HG03378 (cell line): ENCODE data around the gene C19orf73.
A peak's percentile ranks its signal among the peaks of the same experiment; 100 is the strongest.

ENCODE experiments used
- ATAC-seq: cut with Tn5 transposase; IDR thresholded peaks from one replicate; pipeline ENCODE4 v1.9.1; 2021; ENCODE audit warnings: mild to moderate bottlenecking, moderate library complexity; ENCODE audit not compliant: unreplicated experiment

C19orf73 gene

DNA sequence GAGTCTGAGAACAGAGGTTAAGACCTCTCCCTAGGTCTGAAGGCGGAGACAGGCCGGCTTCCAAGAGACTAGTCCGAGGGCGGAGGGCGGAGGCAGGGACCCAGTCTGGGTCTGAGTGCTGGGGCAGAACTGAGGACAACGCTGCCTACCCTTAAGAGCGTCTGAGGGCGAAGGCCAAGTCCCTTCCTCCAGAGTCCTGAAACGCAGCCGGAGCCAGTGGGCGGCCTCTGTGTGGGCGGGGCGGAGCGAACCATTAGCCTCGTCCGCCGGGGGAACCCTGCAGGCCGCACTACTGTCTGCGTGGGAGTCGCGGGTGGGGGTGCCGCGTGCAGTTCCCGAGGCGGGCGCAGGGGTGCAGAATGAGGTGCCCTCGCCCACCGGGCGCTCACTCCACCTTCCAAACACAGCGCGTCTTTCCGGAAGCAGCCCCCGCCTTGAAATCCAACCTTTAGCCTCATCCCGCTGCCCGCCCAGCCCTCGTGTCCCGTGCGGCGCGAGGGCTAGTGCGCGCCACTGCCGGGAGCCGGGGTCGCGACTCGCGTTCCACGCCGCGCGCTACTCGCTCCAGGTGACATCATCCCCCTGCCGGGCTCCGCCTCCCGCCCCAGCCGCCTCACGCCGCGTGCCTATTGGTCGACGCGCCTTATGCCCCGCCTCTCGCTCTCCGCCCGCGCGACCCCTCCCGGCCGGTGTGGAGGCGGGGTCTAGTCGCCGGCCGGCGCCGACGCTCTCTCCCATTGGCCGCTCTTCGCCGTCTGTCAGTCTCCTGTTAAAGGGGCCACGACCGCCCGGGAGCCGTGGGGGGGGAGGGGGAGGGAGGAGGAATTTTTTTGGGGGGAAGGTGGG lies at the start of gene C19orf73:
TSS of gene C19orf73 (minus strand) at position 579 of the 846 bp plus-strand sequence. CDS start at position 458, 121 bp downstream.
- ATAC-seq: peak; percentile 46

DNA sequence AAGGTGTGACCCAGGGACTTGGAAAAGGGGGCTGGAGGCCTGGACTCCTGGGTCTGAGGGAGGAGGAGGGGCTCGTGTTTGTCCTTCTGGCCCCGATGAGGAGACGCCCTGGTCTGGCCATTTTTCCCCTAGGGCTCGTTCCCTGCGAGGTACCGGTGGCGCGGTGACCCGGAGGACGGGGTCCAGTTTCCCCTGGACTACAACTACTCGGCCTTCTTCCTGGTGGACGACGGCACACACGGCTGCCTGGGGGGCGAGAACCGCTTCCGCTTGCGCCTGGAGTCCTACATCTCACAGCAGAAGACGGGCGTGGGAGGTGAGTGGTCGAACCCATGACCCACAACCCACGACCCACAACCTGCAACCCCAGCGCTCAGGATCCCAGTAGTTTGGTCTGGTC lies 49.5 kb upstream of the C19orf73 start:
- ATAC-seq: no peak

GRCh38 chr19:49167857-49168409 lies 49.0 kb upstream of the C19orf73 start:
- ATAC-seq: no peak

GRCh38 chr19:49165865-49166301 lies 46.9 kb upstream of the C19orf73 start:
- ATAC-seq: no peak

DNA sequence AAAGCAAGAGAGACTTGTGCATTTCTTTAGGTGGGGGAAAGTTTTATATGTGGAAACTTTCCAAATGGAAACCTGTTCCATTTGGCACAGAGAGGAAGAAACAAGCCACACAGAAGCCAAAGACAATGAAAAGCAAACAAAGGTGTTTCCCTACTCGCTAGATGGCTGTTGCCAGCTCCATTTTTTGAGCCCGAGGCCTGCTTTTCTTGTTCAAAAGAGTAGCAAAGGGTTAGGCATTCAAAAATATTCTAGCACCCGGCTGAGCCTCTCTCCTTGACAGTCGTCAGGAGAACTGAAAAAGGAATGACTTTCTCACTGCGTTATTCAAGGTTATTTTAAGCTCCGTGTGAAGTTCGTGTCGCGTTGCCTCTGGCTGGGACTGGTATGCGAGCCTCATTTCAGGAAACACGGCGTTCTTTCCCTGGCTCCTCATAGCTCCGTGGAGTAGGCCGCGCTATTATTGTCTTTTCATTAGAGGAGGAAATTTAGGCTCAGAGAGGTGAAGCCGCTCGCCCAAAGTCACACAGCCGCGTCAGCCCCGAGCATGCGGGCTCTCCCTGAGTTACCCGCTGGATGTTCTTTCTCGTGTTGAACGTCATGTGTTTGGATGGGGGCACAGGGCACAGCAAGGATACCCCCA lies 46.3 kb upstream of the C19orf73 start:
- ATAC-seq: no peak

- ATAC-seq: no peak
These were observed 43.0 kb upstream of the C19orf73 start for GRCh38 chr19:49161987-49162386.

DNA sequence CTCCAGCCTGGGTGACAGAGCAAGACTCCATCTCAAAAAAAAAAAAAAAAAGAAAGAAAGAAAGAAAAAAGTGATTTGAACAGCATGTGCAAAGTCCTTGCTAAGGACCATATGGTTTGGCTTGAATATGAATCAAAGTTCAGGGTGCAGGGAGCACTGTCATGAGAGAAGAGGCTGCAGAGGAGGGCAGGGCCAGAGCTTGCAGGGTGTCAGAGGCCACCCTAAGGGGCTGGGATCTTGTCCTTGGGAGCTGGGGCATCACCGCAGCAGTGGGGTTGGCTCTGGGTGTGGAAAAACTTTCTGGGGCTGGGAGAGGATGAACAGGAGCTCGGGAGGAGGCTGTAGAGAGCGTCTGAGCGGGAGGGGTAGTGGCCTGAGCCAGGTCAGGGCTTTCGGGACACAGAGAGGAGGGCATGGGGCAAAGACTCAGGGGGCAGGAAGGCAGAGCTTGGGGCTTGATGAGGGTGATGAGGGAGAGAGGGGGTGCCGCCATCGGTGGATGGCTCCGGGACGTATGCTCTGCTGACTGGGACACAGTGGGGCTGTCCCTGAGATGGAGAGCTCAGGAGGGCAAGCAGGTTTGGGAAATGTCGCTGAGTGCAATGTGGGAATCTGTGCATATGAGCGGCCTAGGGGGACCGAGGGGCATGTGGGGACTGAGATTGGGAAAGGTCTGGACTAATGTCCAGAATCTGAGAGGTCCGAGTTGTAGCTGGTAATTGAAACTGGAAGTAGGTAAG lies 41.7 kb upstream of the C19orf73 start:
- ATAC-seq: no peak

GRCh38 chr19:49157445-49158224 lies 38.7 kb upstream of the C19orf73 start, which contains the start of gene TRPM4:
Gene TRPM4 (plus strand): TSS chr19:49157792. CDS start chr19:49157867, 75 bp downstream.
- ATAC-seq: no peak

GRCh38 chr19:49155820-49156346 lies 36.9 kb upstream of the C19orf73 start:
- no peak for ATAC-seq

GRCh38 chr19:49155005-49155819 lies 36.3 kb upstream of the C19orf73 start, which contains the start of gene HRC:
Gene HRC (minus strand): TSS chr19:49155396. CDS start chr19:49155237, 159 bp downstream.
- no peak for ATAC-seq

DNA sequence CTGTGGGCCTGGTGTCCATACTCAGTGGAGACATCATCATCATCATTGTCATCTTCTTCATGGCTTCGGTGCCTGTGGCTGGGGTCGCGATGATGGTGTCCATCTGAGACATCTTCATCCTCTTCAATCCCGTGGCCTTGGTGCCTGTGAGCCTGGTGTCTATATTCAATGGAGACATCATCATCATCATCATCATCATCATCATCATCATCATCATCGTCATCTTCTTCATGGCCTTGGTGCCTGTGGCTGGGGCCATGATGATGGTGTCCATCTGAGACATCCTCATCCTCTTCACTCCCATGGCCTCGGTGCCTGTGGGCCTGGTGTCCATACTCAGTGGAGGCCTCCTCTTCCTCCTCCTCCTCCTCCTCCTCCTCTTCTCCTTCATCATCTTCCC lies 35.3 kb upstream of the C19orf73 start:
- no peak for ATAC-seq

- ATAC-seq: no peak
These were observed 34.3 kb upstream of the C19orf73 start for GRCh38 chr19:49153167-49153809.

DNA sequence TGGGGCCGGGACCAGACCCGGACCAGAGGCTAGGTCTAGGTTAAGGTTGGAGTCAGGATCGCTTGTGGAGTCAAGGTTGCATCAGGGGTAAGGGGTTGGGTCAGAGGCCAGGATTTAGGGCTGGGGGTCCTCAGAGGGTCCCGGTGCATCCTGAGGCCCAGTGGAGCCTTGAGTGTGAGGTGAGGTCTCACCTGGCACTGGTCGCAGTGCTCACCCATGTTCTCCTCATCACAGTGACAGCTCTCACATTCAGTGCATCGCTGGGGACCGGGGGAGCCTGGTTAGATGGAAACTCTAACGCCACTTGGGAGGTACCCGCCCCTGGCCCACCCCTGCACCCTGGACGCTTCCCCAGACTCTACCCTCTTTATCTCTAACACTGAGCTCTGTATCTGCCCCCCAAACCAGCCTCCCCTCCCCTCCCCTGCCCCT lies 33.2 kb upstream of the C19orf73 start:
- ATAC-seq: no peak

- no peak for ATAC-seq
These were observed 32.5 kb upstream of the C19orf73 start for GRCh38 chr19:49151267-49152118.

DNA sequence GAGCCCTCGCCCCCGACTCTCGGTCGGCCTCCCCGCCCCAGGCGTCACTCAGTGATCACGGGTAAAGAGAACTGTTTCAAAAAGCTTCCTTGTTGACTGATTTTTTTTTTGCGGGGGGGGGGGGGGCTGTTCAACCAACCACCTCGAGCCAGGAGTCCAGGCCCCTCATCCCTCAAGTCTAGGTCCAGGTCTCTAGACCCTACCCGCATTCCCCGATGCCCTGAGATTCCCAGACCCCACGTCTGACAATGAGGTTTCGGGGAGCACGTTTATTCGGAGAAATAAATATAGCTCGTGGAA lies 32.0 kb upstream of the C19orf73 start:
- no peak for ATAC-seq

DNA sequence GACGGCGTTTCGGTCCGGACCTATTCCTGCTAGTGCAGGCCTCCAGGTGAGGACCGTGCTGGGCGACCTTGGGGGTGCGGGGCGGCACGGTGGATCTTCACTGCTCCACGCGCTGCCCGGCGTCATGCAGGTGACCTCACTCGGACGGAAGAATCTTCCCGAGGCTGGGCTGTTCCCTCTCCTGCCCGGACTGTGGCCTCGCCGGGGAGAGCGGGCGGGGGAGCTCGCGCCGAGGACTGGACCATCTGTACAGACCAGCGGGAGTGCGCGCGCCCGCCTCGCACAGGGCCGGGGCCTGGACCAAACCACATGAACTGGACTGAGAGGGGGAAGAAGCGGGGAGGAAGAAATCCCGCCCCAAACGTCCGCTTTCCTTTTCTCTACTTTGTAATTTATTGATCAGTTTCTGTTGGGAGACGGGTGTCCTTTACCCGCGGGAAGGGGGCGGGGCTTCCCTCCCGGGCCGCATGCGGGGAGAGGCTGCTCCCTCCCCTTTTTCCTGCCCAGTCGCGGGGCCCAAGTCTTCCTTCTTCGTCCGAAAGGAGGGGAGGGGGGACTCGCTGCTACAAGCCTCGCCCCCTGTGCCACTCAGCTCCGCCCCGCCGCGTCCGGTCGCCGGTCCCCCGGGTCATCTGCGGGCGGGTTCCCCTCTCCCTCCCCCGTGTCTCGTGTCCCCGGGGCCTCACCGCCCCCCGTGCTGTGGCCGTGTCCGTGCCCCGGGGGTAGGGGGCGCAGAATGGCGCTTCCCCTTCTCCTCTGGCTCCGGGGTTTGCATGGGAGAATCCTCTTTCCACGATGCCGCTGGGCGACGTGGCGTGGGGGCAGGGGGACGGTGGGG lies 31.4 kb upstream of the C19orf73 start:
- ATAC-seq: no peak

GRCh38 chr19:49149652-49150105 lies 30.7 kb upstream of the C19orf73 start:
- no peak for ATAC-seq
